Lung (tissue), 12 donors: ENCODE data around the gene OGFRL1. TPM values are rescaled to one million over a fixed set of nuclear protein-coding genes. Genes with fewer than 3 reads are reported as not detected.
A peak's percentile ranks its signal among the peaks of the same experiment; 100 is the strongest.

ENCODE experiments used
- ATAC-seq: fragments of 200-7000 bp; cut with Tn5 transposase; one replicate; pipeline ENCODE4 v1.9.1; 2020; ENCODE audit warnings: moderate number of reproducible peaks; ENCODE audit not compliant: insufficient read depth, low FRiP score
- DNase-seq, 3 donors: peaks; one replicate each; pipeline ENCODE4 v3.0.0-alpha.2; 2013 to 2017
- H3K27ac ChIP-seq, 2 donors: one replicate each; pipeline ENCODE4 v1.5.1; 2013; ENCODE audit warnings: mild to moderate bottlenecking in 2 of 2, moderate library complexity in 2 of 2, control low read depth in 1 of 2, inconsistent platforms in 1 of 2, low read depth in 1 of 2, low read length in 1 of 2
- H3K27me3 ChIP-seq, 3 donors: one replicate each; pipeline ENCODE4 v1.5.1; 2013; ENCODE audit warnings: low read length in 2 of 3; ENCODE audit not compliant: control insufficient read depth in 3 of 3, insufficient read depth in 3 of 3
- H3K36me3 ChIP-seq, 4 donors: one replicate each; pipeline ENCODE4 v1.5.1; 2013; ENCODE audit warnings: low read length in 4 of 4, mild to moderate bottlenecking in 1 of 4, moderate library complexity in 1 of 4; ENCODE audit not compliant: control insufficient read depth in 4 of 4, insufficient read depth in 4 of 4
- H3K4me1 ChIP-seq, 5 donors: one replicate each; pipeline ENCODE4 v1.5.1; 2013; ENCODE audit warnings: low read length in 5 of 5, mild to moderate bottlenecking in 2 of 5, moderate library complexity in 1 of 5; ENCODE audit not compliant: control insufficient read depth in 5 of 5, insufficient read depth in 5 of 5
- H3K4me3 ChIP-seq: one replicate; pipeline ENCODE4 v1.5.1; 2013; ENCODE audit warnings: mild to moderate bottlenecking, control low read depth, moderate library complexity
- H3K9ac ChIP-seq, 2 donors: one replicate each; pipeline ENCODE4 v1.5.1; 2013; ENCODE audit warnings: low read length in 2 of 2, control low read depth in 1 of 2; ENCODE audit not compliant: insufficient read depth in 1 of 2
- H3K9me3 ChIP-seq, 4 donors: one replicate each; pipeline ENCODE4 v1.5.1; 2013; ENCODE audit warnings: low read length in 3 of 4, mild to moderate bottlenecking in 1 of 4, moderate library complexity in 1 of 4; ENCODE audit not compliant: control insufficient read depth in 4 of 4, insufficient read depth in 3 of 4
- CTCF ChIP-seq: IDR thresholded peaks from 2 replicates; pipeline ENCODE4 v1.5.1; 2012; ENCODE audit warnings: mild to moderate bottlenecking; ENCODE audit errors: control extremely low read depth, extremely low read depth
- WGBS, 2 donors: extraction: QIAGEN DNeasy Blood & Tissue Kit; methylation state at CpG; one replicate each; pipeline ENCODE4 v1.1.7; 2013; 5-methylcytosine and 5-hydroxymethylcytosine counted together
- polyA plus RNA-seq, 2 donors: library from polyadenylated mRNA; stranded (reverse); fragments of 200-250 nt; gene quantifications; one replicate each; pipeline ENCODE4 v1.2.1, GENCODE V29; 2013
- total RNA-seq, 2 donors: library from RNA; depleted of rRNA in 1 of 2; stranded (reverse); fragments of >200 nt in 1 of 2; gene quantifications; one replicate each; pipeline ENCODE4 v1.2.1, GENCODE V29; 2014 to 2021
- donor health status: control.
- donor health status: control.
- donor health status: Bipolar disorder and iron deficiency.
- donor health status: healthy.
- donor health status: DM: yes; HTN: yes; CAD: no.

The OGFRL1 gene
- total and polyA plus RNA-seq, 4 donors = 6.7 to 24.0 (median 14.6) TPM

DNA sequence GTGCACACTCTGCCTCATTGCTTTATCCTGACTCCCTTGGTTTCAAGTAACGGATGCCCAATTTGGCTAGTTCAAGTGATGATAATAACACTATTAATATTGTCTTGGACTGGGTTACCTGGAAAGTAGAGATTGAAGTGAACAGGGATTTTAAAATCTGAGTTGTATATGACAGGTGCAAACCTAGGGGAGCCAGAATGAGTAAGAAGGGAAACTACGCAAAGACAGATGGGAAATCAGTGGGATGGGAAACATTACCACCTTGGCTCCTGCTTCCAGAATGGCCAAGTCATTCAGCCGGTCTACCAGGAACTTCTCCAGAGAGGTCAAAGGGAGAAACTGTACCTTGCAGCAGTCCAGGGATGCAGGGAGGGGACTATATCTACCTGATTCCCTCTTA lies 41.9 kb downstream of the OGFRL1 start:
- H3K9me3 ChIP-seq = no peaks in the 10 kb centered on the region
- H3K27ac ChIP-seq = no peak overlapping the region
- H3K4me3 ChIP-seq = no peak overlapping the region
- H3K4me1 ChIP-seq = peaks cover 0 to 7% (median 2%) of the 10 kb centered on the region in 5 donors
- 96 to 98% methylated on average over 3 of the region's 3 CpGs for WGBS, 2 donors
- no peak for ATAC-seq
- H3K36me3 ChIP-seq = peaks cover 0 to 6% (median 0%) of the 10 kb centered on the region in 4 donors
- no peaks in the 10 kb centered on the region for H3K27me3 ChIP-seq
- DNase-seq = no peak
- H3K9ac ChIP-seq = no peak overlapping the region
- TF ChIP-seq CTCF = no peak

DNA sequence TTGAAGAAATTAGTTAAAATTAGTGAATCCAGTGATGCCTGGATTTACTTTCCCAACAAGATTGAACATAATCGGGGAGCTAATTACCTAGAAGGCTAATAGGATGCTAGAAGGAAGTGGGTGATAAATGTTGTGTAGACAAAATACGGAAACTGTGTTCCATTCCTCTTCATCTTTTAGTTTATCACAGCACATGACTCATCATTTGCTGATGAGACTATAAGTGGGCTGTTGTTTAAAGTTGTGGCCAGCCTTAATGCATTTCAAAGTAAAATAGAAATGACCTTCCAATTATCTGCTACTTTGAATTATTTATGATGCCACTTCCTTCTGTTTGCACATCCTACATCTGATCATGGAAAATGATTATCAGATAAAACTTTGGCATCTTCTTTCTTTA lies 43.4 kb downstream of the OGFRL1 start:
- DNase-seq (no peak), ATAC-seq (no peak)
- Histone ChIP-seq H3K9ac (no peak overlapping the region), H3K9me3 (no peaks in the 10 kb centered on the region), H3K27me3 (no peaks in the 10 kb centered on the region), H3K4me3 (no peak overlapping the region), H3K27ac (no peak overlapping the region), H3K36me3 (peaks cover 0 to 6% (median 0%) of the 10 kb centered on the region in 4 donors), H3K4me1 (peaks cover 0 to 9% (median 2%) of the 10 kb centered on the region in 5 donors)
- TF ChIP-seq CTCF = no peak
- WGBS, 2 donors = 54 to 77% methylated on average over 2 of the region's 2 CpGs

GRCh38 chr6:71333050-71333449 lies 44.4 kb downstream of the OGFRL1 start:
- no peak for TF ChIP-seq CTCF
- Histone ChIP-seq H3K4me1 (peaks cover 0 to 9% (median 2%) of the 10 kb centered on the region in 5 donors), H3K36me3 (peaks cover 0 to 4% (median 0%) of the 10 kb centered on the region in 4 donors), H3K4me3 (no peak overlapping the region), H3K27me3 (no peaks in the 10 kb centered on the region), H3K9ac (no peak overlapping the region), H3K9me3 (no peaks in the 10 kb centered on the region), H3K27ac (no peak overlapping the region)
- DNase-seq = no peak
- WGBS, 2 donors = 93 to 95% methylated on average over 1 of the region's 1 CpG
- no peak for ATAC-seq

DNA sequence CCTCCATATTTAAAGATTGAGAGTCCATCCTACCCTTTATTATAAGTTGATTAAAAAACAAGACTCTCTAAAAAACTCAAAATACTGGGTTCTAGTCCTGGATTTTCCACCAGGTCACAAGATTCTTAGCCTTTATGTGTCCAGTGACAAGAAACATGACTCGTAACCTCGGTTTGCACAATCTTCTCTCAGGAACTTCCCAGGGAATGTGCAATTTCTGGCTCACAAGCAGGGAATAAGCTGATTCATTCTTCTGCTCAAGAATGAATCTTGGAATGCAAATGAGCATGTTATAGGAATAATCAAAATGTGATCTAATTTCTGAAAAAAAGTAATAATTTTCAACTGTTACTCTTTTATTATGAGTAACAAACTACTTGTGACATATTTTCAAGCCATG lies 45.1 kb downstream of the OGFRL1 start:
- TF ChIP-seq CTCF = no peak

More for the DNA sequence above, 45.1 kb downstream of the OGFRL1 start:
- DNase-seq = peak in 2 of 3 donors; percentile 31 to 67
- Histone ChIP-seq H3K4me3 (no peak overlapping the region), H3K27me3 (no peaks in the 10 kb centered on the region), H3K4me1 (peaks cover 0 to 9% (median 2%) of the 10 kb centered on the region in 5 donors), H3K36me3 (peaks cover 0 to 3% (median 0%) of the 10 kb centered on the region in 4 donors), H3K27ac (no peak overlapping the region), H3K9ac (no peak overlapping the region), H3K9me3 (no peaks in the 10 kb centered on the region)
- 60 to 68% methylated on average over 2 of the region's 2 CpGs for WGBS, 2 donors
- no peak for ATAC-seq
